SK-N-MC (cell line): ENCODE data around the gene GABPB2.
A peak's percentile ranks its signal among the peaks of the same experiment; 100 is the strongest.

Experiments
- DNase-seq: peaks from one replicate; pipeline ENCODE4 v3.0.0-alpha.2; 2011; ENCODE audit warnings: low read depth, low spot score
- H3K27ac ChIP-seq: fragments of 200-600 bp; sonication (generic); 2 replicates; pipeline ENCODE4 v1.5.1; 2016; ENCODE audit warnings: mixed run types
- H3K36me3 ChIP-seq: fragments of 200-600 bp; sonication (generic); 2 replicates; pipeline ENCODE4 v1.6.1; 2017; ENCODE audit warnings: antibody characterized with exemption, low read length, mixed read lengths; ENCODE audit not compliant: insufficient read depth
- H3K4me3 ChIP-seq: fragments of 200-600 bp; sonication (generic); 2 replicates; pipeline ENCODE4 v1.5.1; 2016
- H3K9ac ChIP-seq: fragments of 200-600 bp; sonication (generic); 2 replicates; pipeline ENCODE4 v1.8.0; 2017; ENCODE audit warnings: mixed run types, mixed read lengths; ENCODE audit not compliant: insufficient read length
- H3K9me3 ChIP-seq: fragments of 200-600 bp; sonication (generic); 2 replicates; pipeline ENCODE4 v1.6.1; 2017; ENCODE audit warnings: low read depth, mild to moderate bottlenecking, antibody characterized with exemption, low read length, moderate library complexity, mixed read lengths
- EZH2 ChIP-seq: fragments of 200-600 bp; sonication (generic); IDR thresholded peaks from one replicate; pipeline ENCODE4 v1.6.1; 2017; ENCODE audit warnings: antibody characterized with exemption
- FOXP2 ChIP-seq: optimal IDR thresholded peaks from 2 replicates; pipeline ENCODE3; 2011; ENCODE audit warnings: mild to moderate bottlenecking, moderate library complexity; ENCODE audit not compliant: insufficient read depth; ENCODE audit errors: extremely low read length, control extremely low read depth
- POLR2AphosphoS5 ChIP-seq: IDR thresholded peaks from 2 replicates; pipeline ENCODE4 v1.6.1; 2012; ENCODE audit warnings: mild to moderate bottlenecking, low read depth, low read length, borderline replicate concordance

The GABPB2 gene

GRCh38 chr1:151070474-151071276 lies at the start of gene GABPB2:
Gene GABPB2 (plus strand): TSS chr1:151070761. CDS start chr1:151088190, 17,429 bp downstream.
- DNase-seq = peak; percentile 89
- TF ChIP-seq FOXP2 (no peak), POLR2AphosphoS5 (peak; percentile 55; the same call in 1 of the 2 replicates)
- no peaks in the 10 kb centered on the region for H3K9me3 ChIP-seq
- peak within 1 kb of the TSS; percentile 93 for H3K4me3 ChIP-seq
- peak within 1 kb of the TSS; percentile 95 for H3K9ac ChIP-seq
- H3K27ac ChIP-seq = peak within 1 kb of the TSS; percentile 99
- peaks cover 14% of the 10 kb centered on the region for H3K36me3 ChIP-seq

GRCh38 chr1:151024540-151025146 lies 45.9 kb upstream of the GABPB2 start:
- H3K4me3 ChIP-seq = no peak overlapping the region
- H3K9ac ChIP-seq = no peak overlapping the region
- DNase-seq = no peak
- no peaks in the 10 kb centered on the region for H3K9me3 ChIP-seq
- peaks cover 32% of the 10 kb centered on the region for H3K36me3 ChIP-seq
- TF ChIP-seq EZH2 = no peak
- TF ChIP-seq FOXP2 = no peak
- TF ChIP-seq POLR2AphosphoS5 = no peak
- no peak overlapping the region for H3K27ac ChIP-seq

GRCh38 chr1:151026460-151026859 lies 44.1 kb upstream of the GABPB2 start:
- TF ChIP-seq POLR2AphosphoS5 (no peak), FOXP2 (no peak), EZH2 (no peak)
- H3K9ac ChIP-seq = no peak overlapping the region
- H3K27ac ChIP-seq = no peak overlapping the region
- H3K9me3 ChIP-seq = no peaks in the 10 kb centered on the region
- DNase-seq = no peak
- H3K4me3 ChIP-seq = no peak overlapping the region
- H3K36me3 ChIP-seq = peaks cover 35% of the 10 kb centered on the region

GRCh38 chr1:151032164-151032563 lies 38.4 kb upstream of the GABPB2 start:
- DNase-seq = no peak
- Histone ChIP-seq H3K36me3 (peaks cover 32% of the 10 kb centered on the region), H3K9me3 (no peaks in the 10 kb centered on the region), H3K9ac (no peak overlapping the region), H3K27ac (no peak overlapping the region), H3K4me3 (no peak overlapping the region)
- TF ChIP-seq EZH2 (no peak), POLR2AphosphoS5 (no peak), FOXP2 (no peak)

- Histone ChIP-seq H3K27ac (no peak overlapping the region), H3K9me3 (no peaks in the 10 kb centered on the region), H3K9ac (no peak overlapping the region), H3K36me3 (peaks cover 20% of the 10 kb centered on the region), H3K4me3 (no peak overlapping the region)
- no peak for DNase-seq
- TF ChIP-seq POLR2AphosphoS5 = no peak
- no peak for TF ChIP-seq FOXP2
- no peak for TF ChIP-seq EZH2
Measured at GRCh38 chr1:151035167-151035566, 35.4 kb upstream of the GABPB2 start.

- TF ChIP-seq POLR2AphosphoS5 (no peak), FOXP2 (no peak), EZH2 (no peak)
- no peak for DNase-seq
- Histone ChIP-seq H3K27ac (no peak within 1 kb of the TSS), H3K4me3 (no peak within 1 kb of the TSS), H3K9ac (no peak within 1 kb of the TSS), H3K36me3 (peaks cover 19% of the 10 kb centered on the region), H3K9me3 (no peaks in the 10 kb centered on the region)
Measured at GRCh38 chr1:151036356-151036755, 34.2 kb upstream of the GABPB2 start, which contains the start of gene BNIPL. Gene BNIPL (plus strand): TSS chr1:151036586. CDS start chr1:151036726, 140 bp downstream.

GRCh38 chr1:151037032-151037431 lies 33.5 kb upstream of the GABPB2 start:
- Histone ChIP-seq H3K27ac (no peak overlapping the region), H3K36me3 (peaks cover 16% of the 10 kb centered on the region; the same call in 1 of the 2 replicates), H3K9ac (no peak overlapping the region), H3K4me3 (no peak overlapping the region), H3K9me3 (no peaks in the 10 kb centered on the region)
- TF ChIP-seq EZH2 (no peak), POLR2AphosphoS5 (no peak), FOXP2 (no peak)
- no peak for DNase-seq

GRCh38 chr1:151039521-151039920 lies 31.0 kb upstream of the GABPB2 start:
- no peak overlapping the region for H3K27ac ChIP-seq
- H3K9ac ChIP-seq = no peak overlapping the region
- TF ChIP-seq FOXP2 (no peak), POLR2AphosphoS5 (no peak), EZH2 (no peak)
- no peak overlapping the region for H3K4me3 ChIP-seq
- no peaks in the 10 kb centered on the region for H3K9me3 ChIP-seq
- H3K36me3 ChIP-seq = peaks cover 6% of the 10 kb centered on the region; the same call in 1 of the 2 replicates
- DNase-seq = no peak

GRCh38 chr1:151043163-151043562 lies 27.4 kb upstream of the GABPB2 start:
- no peaks in the 10 kb centered on the region for H3K9me3 ChIP-seq
- H3K9ac ChIP-seq = no peak overlapping the region
- DNase-seq = no peak
- no peak overlapping the region for H3K4me3 ChIP-seq
- H3K36me3 ChIP-seq = no peaks in the 10 kb centered on the region
- no peak overlapping the region for H3K27ac ChIP-seq
- TF ChIP-seq POLR2AphosphoS5 = no peak
- TF ChIP-seq EZH2 = no peak
- no peak for TF ChIP-seq FOXP2
